PFSK-1 (cell line): Measurements from ENCODE around the gene CATSPER1.

Experiments used
- FOXP2 ChIP-seq: optimal IDR thresholded peaks from 2 replicates; pipeline ENCODE3; 2011; ENCODE audit warnings: borderline replicate concordance, control low read depth, inconsistent platforms; ENCODE audit not compliant: insufficient read depth; ENCODE audit errors: extremely low read length, extremely low read depth
- POLR2AphosphoS5 ChIP-seq: IDR thresholded peaks from 2 replicates; pipeline ENCODE4 v1.6.1; 2012; ENCODE audit warnings: low read depth, mild to moderate bottlenecking, control low read depth, low read length, moderate library complexity
- REST ChIP-seq, 2 experiments: IDR thresholded peaks; 2 replicates each; pipeline versions ENCODE4 v1.6.1 to v1.8.0; 2011 to 2012; ENCODE audit warnings: low read depth in 2 of 2, low read length in 2 of 2, control low read depth in 1 of 2, inconsistent platforms in 1 of 2, mild to moderate bottlenecking in 1 of 2, moderate library complexity in 1 of 2; ENCODE audit not compliant: insufficient read depth in 1 of 2
- SIN3A ChIP-seq: IDR thresholded peaks from 2 replicates; pipeline ENCODE4 v1.6.1; 2012; ENCODE audit warnings: mild to moderate bottlenecking, low read length, moderate library complexity, borderline replicate concordance; ENCODE audit not compliant: insufficient read depth
- TAF1 ChIP-seq: IDR thresholded peaks from 2 replicates; pipeline ENCODE4 v1.6.1; 2012; ENCODE audit warnings: low read length, control low read depth, borderline replicate concordance; ENCODE audit not compliant: insufficient read depth

DNA sequence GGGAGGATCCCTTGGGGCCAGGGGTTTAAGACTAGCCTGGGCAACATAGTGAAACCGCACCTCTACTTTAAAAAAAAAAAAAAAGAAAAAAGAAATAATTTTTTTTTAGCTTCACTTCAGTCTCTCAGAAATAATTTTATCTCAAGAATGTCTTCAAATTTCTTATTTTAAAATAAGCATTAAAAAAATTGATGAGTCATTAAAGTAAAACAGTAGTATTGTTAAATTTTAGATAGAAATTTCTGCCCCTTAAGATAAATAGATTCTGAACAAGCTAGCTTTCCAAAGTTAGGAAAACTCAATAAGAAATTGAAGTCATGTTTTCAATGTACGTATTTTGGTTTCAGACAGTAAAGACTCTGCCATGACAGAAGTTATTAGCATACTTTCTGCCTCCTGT is 36.1 kb upstream of the CATSPER1 start:
- no peak for TF ChIP-seq POLR2AphosphoS5
- TF ChIP-seq TAF1: no peak
- TF ChIP-seq REST (IDR thresholded peaks at IDR 0.05; ENCODE audit: insufficient read depth in 1 of 2, low read depth in 2 of 2, low read length in 2 of 2): no peak
- TF ChIP-seq SIN3A: no peak
- no peak for TF ChIP-seq FOXP2
